B cell (primary cell): ENCODE data around the gene TMEM170B. TPM values are rescaled to one million over a fixed set of nuclear protein-coding genes. Genes with fewer than 3 reads are reported as not detected.

ENCODE experiments used
- ATAC-seq: fragments of 200-7000 bp; cut with Tn5 transposase; one replicate; pipeline ENCODE4 v1.10.0; 2021; ENCODE audit warnings: low read depth, mild to moderate bottlenecking, moderate number of reproducible peaks, moderate library complexity
- CTCF ChIA-PET: fragments of 350-600 bp; sonication (Branson Sonifier 250); formaldehyde crosslinking; loops from one replicate; lab custom pipeline; 2021; ENCODE audit warnings: antibody characterized with exemption, inconsistent platforms; lab: Charles Lee
- POLR2A ChIA-PET: fragments of 350-600 bp; sonication (Branson Sonifier 250); formaldehyde crosslinking; loops from one replicate; lab custom pipeline; 2021; ENCODE audit warnings: antibody characterized with exemption; lab: Charles Lee
- DNase-seq: peaks from one replicate; pipeline ENCODE4 v3.0.0; 2013
- H2AFZ ChIP-seq: 2 replicates; pipeline ENCODE4 v1.6.1; 2012; ENCODE audit warnings: mild to moderate bottlenecking, low read depth, low read length; ENCODE audit not compliant: insufficient read depth, poor library complexity, severe bottlenecking
- H3K27ac ChIP-seq, 2 donors: 1 replicate in 1 of 2; 2 replicates in 1 of 2; pipeline ENCODE4 v1.5.1; 2012 to 2013; ENCODE audit warnings: low read length in 2 of 2, mild to moderate bottlenecking in 2 of 2, moderate library complexity in 1 of 2
- H3K27me3 ChIP-seq, 4 experiments: fragments of 200-600 bp in 1 of 4; sonication (generic) in 1 of 4; replicated peaks in 1 of 4; 1 replicate in 2 of 4; 2 replicates in 2 of 4; pipeline versions ENCODE4 v1.6.1 to v1.7.0; 2013 to 2016; ENCODE audit warnings: low read length in 3 of 4, mild to moderate bottlenecking in 2 of 4, mixed read lengths in 1 of 4, moderate library complexity in 1 of 4; ENCODE audit not compliant: insufficient read depth in 4 of 4, control insufficient read depth in 3 of 4; ENCODE audit errors: control extremely low read depth in 1 of 4
- H3K36me3 ChIP-seq, 2 experiments: replicated peaks in 1 of 2; 1 replicate in 1 of 2; 2 replicates in 1 of 2; pipeline versions ENCODE4 v1.6.1 to v1.7.1; 2013; ENCODE audit warnings: low read length in 1 of 2; ENCODE audit not compliant: insufficient read depth in 2 of 2, control insufficient read depth in 1 of 2; ENCODE audit errors: control extremely low read depth in 1 of 2, extremely low read depth in 1 of 2
- H3K4me1 ChIP-seq, 2 donors: fragments of 200-600 bp in 1 of 2; sonication (generic) in 1 of 2; 1 replicate in 1 of 2; 2 replicates in 1 of 2; pipeline versions ENCODE4 v1.5.1 to v1.6.1; 2013 to 2017; ENCODE audit warnings: low read length in 2 of 2; ENCODE audit not compliant: control insufficient read depth in 2 of 2, insufficient read depth in 2 of 2
- H3K4me2 ChIP-seq: replicated peaks from 2 replicates; pipeline ENCODE3; 2012; ENCODE audit warnings: mild to moderate bottlenecking, low read depth, low read length; ENCODE audit not compliant: poor library complexity, severe bottlenecking
- H3K4me3 ChIP-seq, 5 experiments: fragments of 200-600 bp in 1 of 5; sonication (generic) in 1 of 5; 1 replicate in 3 of 5; 2 replicates in 2 of 5; pipeline versions ENCODE4 v1.5.1 to v1.7.0; 2011 to 2016; ENCODE audit warnings: low read length in 4 of 5, mild to moderate bottlenecking in 4 of 5, low read depth in 2 of 5, control low read depth in 1 of 5, moderate library complexity in 1 of 5; ENCODE audit not compliant: insufficient read depth in 1 of 5; ENCODE audit errors: control extremely low read depth in 1 of 5, extremely low read depth in 1 of 5
- H3K79me2 ChIP-seq: fragments of 200-600 bp; sonication (generic); one replicate; pipeline ENCODE4 v1.6.0; 2016; ENCODE audit warnings: low read length; ENCODE audit not compliant: control insufficient read depth, insufficient read depth
- H3K9ac ChIP-seq: fragments of 200-600 bp; sonication (generic); 2 replicates; pipeline ENCODE4 v1.6.1; 2017; ENCODE audit warnings: mild to moderate bottlenecking, low read length, moderate library complexity
- H3K9me3 ChIP-seq, 3 donors: one replicate each; pipeline versions ENCODE4 v1.6.1 to v1.7.1; 2013; ENCODE audit warnings: low read length in 2 of 3; ENCODE audit not compliant: control insufficient read depth in 2 of 3, insufficient read depth in 1 of 3; ENCODE audit errors: control extremely low read depth in 1 of 3
- H4K20me1 ChIP-seq: 2 replicates; pipeline ENCODE4 v1.6.0; 2012; ENCODE audit warnings: mild to moderate bottlenecking, low read length; ENCODE audit not compliant: insufficient read depth, control insufficient read depth, poor library complexity, severe bottlenecking
- H3K27ac Mint-ChIP-seq: one replicate; pipeline ENCODE4 v1.8.0; 2021; ENCODE audit warnings: mixed read lengths
- H3K27me3 Mint-ChIP-seq: one replicate; pipeline ENCODE4 v1.8.0; 2021; ENCODE audit warnings: mixed read lengths
- H3K4me1 Mint-ChIP-seq: one replicate; pipeline ENCODE4 v1.8.0; 2021; ENCODE audit warnings: mixed read lengths
- H3K4me3 Mint-ChIP-seq: one replicate; pipeline ENCODE4 v1.8.0; 2021; ENCODE audit warnings: mixed read lengths
- H3K9me3 Mint-ChIP-seq: one replicate; pipeline ENCODE4 v1.8.0; 2022; ENCODE audit warnings: mixed read lengths; ENCODE audit not compliant: insufficient read depth
- EZH2 ChIP-seq: IDR thresholded peaks from 2 replicates; pipeline ENCODE4 v1.6.1; 2012; ENCODE audit warnings: borderline replicate concordance, low read depth, mild to moderate bottlenecking, moderate library complexity, low read length; ENCODE audit not compliant: insufficient read depth, poor library complexity, severe bottlenecking
- WGBS: methylation state at CpG from one replicate; pipeline ENCODE4 v1.1.5; 2013; ENCODE audit warnings: missing lambda C conversion rate; ENCODE audit not compliant: insufficient coverage; 5-methylcytosine and 5-hydroxymethylcytosine counted together
- intact Hi-C: fragments of 100-400 bp; cut with micrococcal nuclease; formaldehyde crosslinking; loops from one replicate; pipeline ENCODE4 v1.10.0; 2022
- polyA plus RNA-seq: library from polyadenylated mRNA; depleted of rRNA; stranded (reverse); fragments of >200 nt; gene quantifications from 2 replicates; pipeline ENCODE4 v1.2.3, GENCODE V29; 2012
- total RNA-seq, 2 donors: library from RNA; stranded (reverse); fragments of 120-200 nt in 1 of 2; gene quantifications; 1 replicate in 1 of 2; 2 replicates in 1 of 2; pipeline versions ENCODE4 v1.2.3 to v1.2.4, GENCODE V29; 2013 to 2022
- TF ChIP-seq, protein P1 (sequence below): fragments of 200-600 bp; IDR thresholded peaks from one replicate; pipeline ENCODE4 v1.8.0; 2022; ENCODE audit warnings: antibody characterized with exemption, mild to moderate bottlenecking

Gene TMEM170B
- total and polyA plus RNA-seq, 2 donors (not counting 1 experiment from before 2014, with no cell fraction given) = 0.64 to 3.4 TPM

DNA sequence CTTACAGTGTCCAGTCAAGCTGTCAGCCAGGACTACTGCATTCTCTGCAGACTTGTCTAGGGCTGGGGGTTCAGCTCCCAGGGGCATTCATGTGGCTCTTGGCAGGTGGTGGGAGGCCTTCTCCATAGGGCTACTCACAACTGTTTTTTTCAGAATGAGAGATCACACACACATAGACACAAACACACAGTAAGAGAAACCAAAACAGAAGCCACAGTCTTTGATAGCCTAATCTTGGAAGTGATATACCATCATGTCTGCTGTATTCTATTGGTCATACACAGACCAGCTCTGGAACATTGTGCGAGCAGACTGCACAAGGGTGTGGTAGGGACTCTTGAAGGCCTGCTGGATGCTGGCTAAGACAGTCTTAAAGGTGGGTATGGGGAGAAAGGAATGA, 13.5 kb downstream of the TMEM170B start:
- DNase-seq (no peak), ATAC-seq (no peak)
- H3K9me3 Mint-ChIP-seq = no peaks in the 10 kb centered on the region
- H3K27me3 Mint-ChIP-seq = no peaks in the 10 kb centered on the region
- Histone ChIP-seq H3K9ac (no peak overlapping the region), H4K20me1 (no peaks in the 10 kb centered on the region), H2AFZ (no peak overlapping the region), H3K36me3 (no peaks in the 10 kb centered on the region), H3K79me2 (no peaks in the 10 kb centered on the region), H3K4me3 (no peak overlapping the region), H3K4me1 (no peaks in the 10 kb centered on the region), H3K9me3 (no peaks in the 10 kb centered on the region), H3K27me3 (no peaks in the 10 kb centered on the region), H3K4me2 (no peak overlapping the region), H3K27ac (no peak overlapping the region)
- TF ChIP-seq EZH2 = no peak
- TF ChIP-seq, protein P1, sequence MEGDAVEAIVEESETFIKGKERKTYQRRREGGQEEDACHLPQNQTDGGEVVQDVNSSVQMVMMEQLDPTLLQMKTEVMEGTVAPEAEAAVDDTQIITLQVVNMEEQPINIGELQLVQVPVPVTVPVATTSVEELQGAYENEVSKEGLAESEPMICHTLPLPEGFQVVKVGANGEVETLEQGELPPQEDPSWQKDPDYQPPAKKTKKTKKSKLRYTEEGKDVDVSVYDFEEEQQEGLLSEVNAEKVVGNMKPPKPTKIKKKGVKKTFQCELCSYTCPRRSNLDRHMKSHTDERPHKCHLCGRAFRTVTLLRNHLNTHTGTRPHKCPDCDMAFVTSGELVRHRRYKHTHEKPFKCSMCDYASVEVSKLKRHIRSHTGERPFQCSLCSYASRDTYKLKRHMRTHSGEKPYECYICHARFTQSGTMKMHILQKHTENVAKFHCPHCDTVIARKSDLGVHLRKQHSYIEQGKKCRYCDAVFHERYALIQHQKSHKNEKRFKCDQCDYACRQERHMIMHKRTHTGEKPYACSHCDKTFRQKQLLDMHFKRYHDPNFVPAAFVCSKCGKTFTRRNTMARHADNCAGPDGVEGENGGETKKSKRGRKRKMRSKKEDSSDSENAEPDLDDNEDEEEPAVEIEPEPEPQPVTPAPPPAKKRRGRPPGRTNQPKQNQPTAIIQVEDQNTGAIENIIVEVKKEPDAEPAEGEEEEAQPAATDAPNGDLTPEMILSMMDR = no peak
- intact Hi-C loops = no loop called here
- POLR2A ChIA-PET = no interaction called here
- 100% methylated on average over 1 of the region's 1 CpG for WGBS
- no peak overlapping the region for H3K4me3 Mint-ChIP-seq
- H3K27ac Mint-ChIP-seq = no peak overlapping the region
- H3K4me1 Mint-ChIP-seq = no peaks in the 10 kb centered on the region
- CTCF ChIA-PET = interaction anchor here (1.5 kb wide), 1 partner anchor 25 kb away, joined by 4 read pairs; no protein-coding TSS in a partner anchor

DNA sequence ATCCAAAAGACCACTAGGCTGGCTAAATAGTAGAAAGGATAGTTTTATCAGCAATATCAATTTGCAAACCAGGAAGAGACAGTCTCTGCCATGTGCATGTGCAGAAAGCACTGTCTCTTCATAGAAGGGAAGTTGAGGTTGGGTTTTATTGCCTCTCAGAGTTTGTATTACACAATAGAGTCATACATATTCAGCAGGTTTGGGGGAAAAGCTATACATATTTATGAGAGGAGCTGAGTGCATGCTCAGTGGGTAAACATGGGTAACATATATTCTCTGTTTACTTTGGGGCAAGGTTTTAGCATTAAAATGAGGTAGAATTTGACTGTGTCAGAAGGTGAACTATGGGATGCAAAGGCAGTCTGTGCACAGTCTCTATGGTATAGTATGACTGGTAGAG, 14.9 kb downstream of the TMEM170B start:
- ChIA-PET CTCF (no interaction called here), POLR2A (no interaction called here)
- Histone ChIP-seq H3K4me3 (no peak overlapping the region), H3K4me2 (no peak overlapping the region), H3K9me3 (no peaks in the 10 kb centered on the region), H3K79me2 (peaks cover 4% of the 10 kb centered on the region), H3K4me1 (no peaks in the 10 kb centered on the region), H3K36me3 (no peaks in the 10 kb centered on the region), H4K20me1 (no peaks in the 10 kb centered on the region), H3K9ac (no peak overlapping the region), H2AFZ (no peak overlapping the region), H3K27me3 (no peaks in the 10 kb centered on the region), H3K27ac (no peak overlapping the region)
- Mint-ChIP-seq H3K9me3 (no peaks in the 10 kb centered on the region), H3K27me3 (no peaks in the 10 kb centered on the region), H3K4me3 (no peak overlapping the region), H3K4me1 (no peaks in the 10 kb centered on the region), H3K27ac (no peak overlapping the region)
- TF ChIP-seq, protein P1 = no peak
- TF ChIP-seq EZH2 = no peak
- DNase-seq (no peak), ATAC-seq (no peak)
- intact Hi-C loops = no loop called here
